Measurements from ENCODE around the gene DHRS9. TPM values are rescaled to one million over a fixed set of nuclear protein-coding genes. Genes with fewer than 3 reads are reported as not detected.

Gene DHRS9
- total RNA-seq: 0.65 and 4.0 TPM in 2 replicates

GRCh38 chr2:169069341-169069740 lies at the start of gene DHRS9:
TSS of gene DHRS9 (plus strand) at chr2:169069563. CDS start at chr2:169081582, 12,019 bp downstream.

DNA sequence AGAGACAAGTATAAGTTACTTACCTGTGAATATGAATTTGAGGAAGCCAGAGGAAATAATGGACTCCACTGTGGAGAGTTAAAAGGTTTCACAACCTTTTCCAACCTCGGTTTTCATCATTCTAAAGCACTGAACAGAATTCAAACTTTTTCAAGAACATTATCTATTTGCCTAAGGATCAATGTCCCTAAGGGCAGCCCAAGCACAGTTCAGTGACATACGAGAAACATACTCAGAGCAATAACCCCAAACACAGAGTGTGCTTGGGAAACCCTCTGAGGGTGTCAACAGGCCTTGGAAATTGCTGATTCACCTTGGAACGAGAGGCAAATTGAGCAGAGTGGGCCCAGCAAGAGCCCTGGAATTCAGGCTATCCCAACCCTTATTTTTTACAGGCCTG lies 38.2 kb upstream of the DHRS9 start, which contains the start of gene ABCB11:
TSS of gene ABCB11 (minus strand) at position 123 of the 400 bp plus-strand sequence. CDS start 13,199 bp downstream, outside the sequence.

Other genes starting within 250 kb of the DHRS9 start
- 9.4 and 12.5 TPM in 2 replicates for gene SPC25, start 179.1 kb upstream of the DHRS9 start, total RNA-seq
- not detected in 2 replicates for gene G6PC2, start 168.3 kb upstream of the DHRS9 start, total RNA-seq
- gene ABCB11, start 38.2 kb upstream of the DHRS9 start, total RNA-seq: 0.65 and 1.1 TPM in 2 replicates

Data from epithelial cell of umbilical artery (primary cell).